Activated T-helper 9 cell treated with anti-CD3 and anti-CD28 coated beads, Interleukin-2, amount 50 U/mL, for 16 hours (primary cell): ENCODE results near the gene CATSPER1.
A peak's percentile ranks its signal among the peaks of the same experiment; 100 is the strongest.

Source experiments
- DNase-seq: peaks from one replicate; pipeline ENCODE4 v3.0.0-alpha.2; 2020; ENCODE audit warnings: low read depth

CATSPER1 gene

GRCh38 chr11:66026017-66026529 is at the start of gene CATSPER1:
CATSPER1 (minus strand) TSS chr11:66026479; CDS start chr11:66026379, 100 bp downstream.
- DNase-seq = no peak

GRCh38 chr11:66075273-66075672 is 49.0 kb upstream of the CATSPER1 start:
- DNase-seq = no peak

- no peak for DNase-seq
Observed at GRCh38 chr11:66073669-66074068, 47.4 kb upstream of the CATSPER1 start.

GRCh38 chr11:66072518-66072917 is 46.2 kb upstream of the CATSPER1 start:
- DNase-seq = no peak

GRCh38 chr11:66072081-66072480 is 45.8 kb upstream of the CATSPER1 start:
- DNase-seq = no peak

GRCh38 chr11:66071381-66071801 is 45.1 kb upstream of the CATSPER1 start:
- DNase-seq = no peak

GRCh38 chr11:66070604-66071380 is 44.5 kb upstream of the CATSPER1 start:
- DNase-seq = no peak

- peak; percentile 74 for DNase-seq
Observed at GRCh38 chr11:66069715-66070603, 43.7 kb upstream of the CATSPER1 start, which contains the start of gene PACS1. PACS1 (plus strand) TSS chr11:66070272; CDS start chr11:66070487, 215 bp downstream.

- no peak for DNase-seq
Observed at GRCh38 chr11:66068923-66069714, 42.8 kb upstream of the CATSPER1 start.

- peak; percentile 65 for DNase-seq
Observed at GRCh38 chr11:66068154-66068821, 42.0 kb upstream of the CATSPER1 start.

- no peak for DNase-seq
Observed at GRCh38 chr11:66067640-66068039, 41.4 kb upstream of the CATSPER1 start.

- DNase-seq = no peak
Observed at GRCh38 chr11:66066751-66067150, 40.5 kb upstream of the CATSPER1 start.

GRCh38 chr11:66064571-66064970 is 38.3 kb upstream of the CATSPER1 start:
- DNase-seq = no peak

GRCh38 chr11:66063900-66064299 is 37.6 kb upstream of the CATSPER1 start:
- DNase-seq = no peak

- DNase-seq = no peak
Observed at GRCh38 chr11:66062408-66062807, 36.1 kb upstream of the CATSPER1 start.

- no peak for DNase-seq
Observed at GRCh38 chr11:66061268-66061667, 35.0 kb upstream of the CATSPER1 start.

- DNase-seq = no peak
Observed at GRCh38 chr11:66059966-66060680, 33.8 kb upstream of the CATSPER1 start.

- DNase-seq = no peak
Observed at GRCh38 chr11:66056501-66056900, 30.2 kb upstream of the CATSPER1 start.

- no peak for DNase-seq
Observed at GRCh38 chr11:66055021-66055420, 28.7 kb upstream of the CATSPER1 start.

GRCh38 chr11:66052664-66052982 is 26.3 kb upstream of the CATSPER1 start:
- no peak for DNase-seq
